Gastrocnemius medialis (tissue), 4 donors: Measurements from ENCODE around the gene IDUA. TPM values are rescaled to one million over a fixed set of nuclear protein-coding genes. Genes with fewer than 3 reads are reported as not detected.
A peak's percentile ranks its signal among the peaks of the same experiment; 100 is the strongest.

Experiments
- ATAC-seq, 2 donors: fragments of 150-250 bp; one replicate each; pipeline ENCODE4 v1.9.1; 2016
- DNase-seq, 2 donors: peaks; one replicate each; pipeline ENCODE4 v3.0.0-alpha.2; 2019
- H3K27ac ChIP-seq, 4 donors: fragments of 200-600 bp; sonication (generic); 1 replicate in 1 of 4; 2 replicates in 3 of 4; pipeline ENCODE4 v1.5.1; 2016 to 2018; ENCODE audit warnings: mild to moderate bottlenecking in 2 of 4, moderate library complexity in 1 of 4
- H3K27me3 ChIP-seq, 3 donors: fragments of 200-600 bp; sonication (generic) in 2 of 3; 1 replicate in 1 of 3; 2 replicates in 2 of 3; pipeline versions ENCODE4 v1.5.1 to v1.6.0; 2016 to 2019; ENCODE audit warnings: mild to moderate bottlenecking in 1 of 3, moderate library complexity in 1 of 3
- H3K36me3 ChIP-seq, 2 donors: fragments of 200-600 bp; sonication (generic) in 1 of 2; one replicate each; pipeline ENCODE4 v1.5.1; 2017 to 2018
- H3K4me1 ChIP-seq, 2 donors: fragments of 200-600 bp; sonication (generic) in 1 of 2; one replicate each; pipeline ENCODE4 v1.5.1; 2016 to 2017; ENCODE audit warnings: mild to moderate bottlenecking in 2 of 2
- H3K4me3 ChIP-seq, 4 donors: fragments of 200-600 bp; sonication (generic) in 3 of 4; 1 replicate in 1 of 4; 2 replicates in 3 of 4; pipeline ENCODE4 v1.5.1; 2016 to 2019; ENCODE audit warnings: mild to moderate bottlenecking in 2 of 4
- H3K9me3 ChIP-seq, 3 donors: fragments of 200-600 bp; sonication (generic) in 2 of 3; 1 replicate in 1 of 3; 2 replicates in 2 of 3; pipeline ENCODE4 v1.5.1; 2016 to 2019
- POLR2A ChIP-seq, 2 donors: fragments of 450-650 bp; IDR thresholded peaks; one replicate each; pipeline ENCODE4 v1.6.1; 2017; ENCODE audit warnings: antibody characterized with exemption in 2 of 2, mild to moderate bottlenecking in 2 of 2, moderate library complexity in 2 of 2
- in situ Hi-C, 4 donors: fragments of 200-750 bp; cut with MboI; loops; one replicate each; pipeline versions ENCODE4 v1.15.0 to v1.8.0; 2017; ENCODE audit warnings: low sequenced_read_pairs in 4 of 4
- intact Hi-C: fragments of 100-400 bp; cut with DNase I; formaldehyde crosslinking; loops from one replicate; pipeline ENCODE4 v1.15.1; 2023; ENCODE audit warnings: low total_unique reads
- total RNA-seq, 4 donors: library from RNA; depleted of rRNA; stranded (reverse); fragments of >200 nt; gene quantifications; one replicate each; pipeline versions ENCODE4 v1.1.0 to v1.2.3, GENCODE V29; 2016
- TF ChIP-seq, protein P1 (sequence below), 5 experiments: fragments of 450-650 bp in 3 of 5; fragments of 200-600 bp in 2 of 5; sonication (generic) in 2 of 5; IDR thresholded peaks in 4 of 5; conservative IDR thresholded peaks in 1 of 5; 1 replicate in 4 of 5; 2 replicates in 1 of 5; pipeline ENCODE4 v1.5.1; 2016 to 2019; ENCODE audit warnings: antibody characterized with exemption in 5 of 5, mild to moderate bottlenecking in 3 of 5, moderate library complexity in 3 of 5

IDUA gene
- total RNA-seq, 4 donors from 2014 or later: 0.12 to 10.8 (median 2.4) TPM

DNA sequence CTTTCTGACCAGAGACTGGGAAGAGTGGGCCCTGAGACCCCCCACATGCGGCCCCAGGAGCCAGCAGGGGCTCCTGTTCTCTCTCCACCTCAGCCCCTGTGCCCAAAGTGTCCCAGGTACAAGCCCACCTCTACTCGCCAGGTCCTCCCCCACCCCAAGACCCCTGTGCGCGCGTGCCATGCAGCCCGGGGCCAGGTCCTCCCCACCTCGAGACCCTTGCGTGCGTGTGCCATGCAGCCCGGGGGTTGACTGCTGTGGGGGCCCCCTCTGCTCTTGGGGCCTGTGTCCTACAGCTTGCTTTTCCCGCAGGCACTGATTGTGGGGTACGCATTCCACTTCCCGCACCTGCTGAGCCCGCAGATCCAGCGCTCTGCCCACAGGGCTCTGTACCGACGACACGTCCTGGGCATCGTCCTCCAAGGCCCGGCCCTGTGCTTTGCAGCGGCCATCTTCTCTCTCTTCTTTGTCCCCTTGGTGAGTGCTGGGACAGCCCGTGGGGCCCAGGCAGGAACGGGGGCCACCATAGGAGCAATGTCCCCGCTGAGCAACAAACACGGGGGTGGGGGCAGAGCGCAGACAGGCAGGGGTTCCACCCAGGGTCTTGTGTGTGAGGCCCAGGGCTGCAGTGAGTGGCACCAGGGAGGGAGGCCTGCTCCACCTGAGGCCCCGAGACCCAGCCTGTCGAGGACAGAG lies 33.8 kb upstream of the IDUA start:
- no peaks in the 10 kb centered on the region for H3K9me3 ChIP-seq
- in situ Hi-C loops: no loop called here
- H3K4me1 ChIP-seq: no peaks in the 10 kb centered on the region
- no peaks in the 10 kb centered on the region for H3K27me3 ChIP-seq
- peaks cover 0 to 9% of the 10 kb centered on the region in 2 donors for H3K36me3 ChIP-seq
- DNase-seq (peak in 1 of 2 donors; percentile 9), ATAC-seq (no peak)
- no peak overlapping the region for H3K4me3 ChIP-seq
- no peak overlapping the region for H3K27ac ChIP-seq
- TF ChIP-seq, protein P1, sequence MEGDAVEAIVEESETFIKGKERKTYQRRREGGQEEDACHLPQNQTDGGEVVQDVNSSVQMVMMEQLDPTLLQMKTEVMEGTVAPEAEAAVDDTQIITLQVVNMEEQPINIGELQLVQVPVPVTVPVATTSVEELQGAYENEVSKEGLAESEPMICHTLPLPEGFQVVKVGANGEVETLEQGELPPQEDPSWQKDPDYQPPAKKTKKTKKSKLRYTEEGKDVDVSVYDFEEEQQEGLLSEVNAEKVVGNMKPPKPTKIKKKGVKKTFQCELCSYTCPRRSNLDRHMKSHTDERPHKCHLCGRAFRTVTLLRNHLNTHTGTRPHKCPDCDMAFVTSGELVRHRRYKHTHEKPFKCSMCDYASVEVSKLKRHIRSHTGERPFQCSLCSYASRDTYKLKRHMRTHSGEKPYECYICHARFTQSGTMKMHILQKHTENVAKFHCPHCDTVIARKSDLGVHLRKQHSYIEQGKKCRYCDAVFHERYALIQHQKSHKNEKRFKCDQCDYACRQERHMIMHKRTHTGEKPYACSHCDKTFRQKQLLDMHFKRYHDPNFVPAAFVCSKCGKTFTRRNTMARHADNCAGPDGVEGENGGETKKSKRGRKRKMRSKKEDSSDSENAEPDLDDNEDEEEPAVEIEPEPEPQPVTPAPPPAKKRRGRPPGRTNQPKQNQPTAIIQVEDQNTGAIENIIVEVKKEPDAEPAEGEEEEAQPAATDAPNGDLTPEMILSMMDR (IDR thresholded peaks at IDR 0.05 in 4 of 5, conservative IDR thresholded peaks at IDR 0.05 in 1 of 5): no peak
- TF ChIP-seq POLR2A (IDR thresholded peaks at IDR 0.05): no peak
- intact Hi-C loops: no loop called here

DNA sequence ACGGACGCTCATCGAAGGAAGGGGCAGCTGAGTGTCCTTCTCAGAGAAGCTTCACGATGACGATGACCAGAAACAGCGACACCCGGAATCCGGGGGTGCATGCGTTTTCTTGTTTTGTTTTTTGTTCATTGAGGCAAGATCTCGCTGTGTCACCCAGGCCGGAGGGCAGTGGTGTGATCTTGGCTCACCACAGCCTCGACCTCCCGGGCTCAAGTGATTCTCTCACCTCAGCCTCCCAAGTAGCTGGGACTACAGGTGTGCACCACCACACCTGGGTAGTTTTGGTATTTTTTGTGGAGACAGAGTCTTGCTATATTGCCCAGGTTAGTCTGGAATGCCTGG lies 33.3 kb upstream of the IDUA start:
- in situ Hi-C loops: no loop called here
- ATAC-seq (no peak), DNase-seq (peak in 1 of 2 donors; percentile 3)
- no peaks in the 10 kb centered on the region for H3K27me3 ChIP-seq
- no peak overlapping the region for H3K27ac ChIP-seq
- TF ChIP-seq POLR2A (IDR thresholded peaks at IDR 0.05): no peak
- peaks cover 0 to 9% of the 10 kb centered on the region in 2 donors for H3K36me3 ChIP-seq
- H3K4me1 ChIP-seq: no peaks in the 10 kb centered on the region
- H3K4me3 ChIP-seq: no peak overlapping the region
- intact Hi-C loops: no loop called here
- H3K9me3 ChIP-seq: no peaks in the 10 kb centered on the region

DNA sequence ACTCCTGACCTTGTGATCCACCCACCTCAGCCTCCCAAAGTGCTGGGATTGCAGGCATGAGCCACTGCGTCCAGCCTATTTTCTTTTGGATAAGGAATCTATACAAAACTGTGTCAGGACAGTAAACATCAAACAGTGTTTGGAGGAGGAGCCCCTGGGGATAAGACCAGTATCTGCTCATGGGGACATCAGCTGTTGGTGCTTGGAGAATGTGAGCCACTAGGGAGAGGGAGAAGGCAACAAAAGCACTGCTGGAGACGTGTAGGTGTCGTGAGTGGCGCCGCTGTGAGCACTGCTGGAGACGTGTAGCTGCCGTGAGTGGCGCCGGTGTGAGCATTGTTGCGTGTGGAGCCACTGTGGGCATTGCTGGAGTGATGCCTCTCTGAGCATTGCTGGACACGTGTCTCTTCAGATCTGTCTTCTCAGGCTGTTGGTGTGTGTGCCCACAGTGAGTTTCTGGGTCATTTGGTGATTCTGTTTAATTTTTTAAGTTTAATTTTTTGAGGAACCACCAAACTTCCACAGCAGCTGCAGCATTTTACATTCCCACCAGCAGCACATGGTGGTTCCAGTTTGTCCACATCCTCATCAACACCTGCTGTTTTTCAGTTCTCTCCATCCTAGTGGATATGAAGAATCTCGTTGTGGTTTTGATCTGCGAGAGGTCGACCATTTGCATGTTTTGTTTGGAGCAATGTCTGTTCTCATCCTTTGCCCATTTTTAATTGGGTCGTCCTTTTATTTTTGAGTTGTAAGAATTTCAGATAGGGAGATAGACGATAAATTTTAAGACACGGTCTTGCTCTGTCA lies 32.4 kb upstream of the IDUA start:
- Histone ChIP-seq H3K27ac (no peak overlapping the region), H3K36me3 (peaks cover 0 to 9% of the 10 kb centered on the region in 2 donors), H3K9me3 (no peaks in the 10 kb centered on the region), H3K27me3 (no peaks in the 10 kb centered on the region), H3K4me1 (no peaks in the 10 kb centered on the region), H3K4me3 (no peak overlapping the region)
- TF ChIP-seq, protein P1 (IDR thresholded peaks at IDR 0.05 in 4 of 5, conservative IDR thresholded peaks at IDR 0.05 in 1 of 5): no peak
- no peak for TF ChIP-seq POLR2A (IDR thresholded peaks at IDR 0.05)
- ATAC-seq (no peak), DNase-seq (peak in 1 of 2 donors; percentile 3)
- intact Hi-C loops (no loop called here), in situ Hi-C loops (no loop called here)

DNA sequence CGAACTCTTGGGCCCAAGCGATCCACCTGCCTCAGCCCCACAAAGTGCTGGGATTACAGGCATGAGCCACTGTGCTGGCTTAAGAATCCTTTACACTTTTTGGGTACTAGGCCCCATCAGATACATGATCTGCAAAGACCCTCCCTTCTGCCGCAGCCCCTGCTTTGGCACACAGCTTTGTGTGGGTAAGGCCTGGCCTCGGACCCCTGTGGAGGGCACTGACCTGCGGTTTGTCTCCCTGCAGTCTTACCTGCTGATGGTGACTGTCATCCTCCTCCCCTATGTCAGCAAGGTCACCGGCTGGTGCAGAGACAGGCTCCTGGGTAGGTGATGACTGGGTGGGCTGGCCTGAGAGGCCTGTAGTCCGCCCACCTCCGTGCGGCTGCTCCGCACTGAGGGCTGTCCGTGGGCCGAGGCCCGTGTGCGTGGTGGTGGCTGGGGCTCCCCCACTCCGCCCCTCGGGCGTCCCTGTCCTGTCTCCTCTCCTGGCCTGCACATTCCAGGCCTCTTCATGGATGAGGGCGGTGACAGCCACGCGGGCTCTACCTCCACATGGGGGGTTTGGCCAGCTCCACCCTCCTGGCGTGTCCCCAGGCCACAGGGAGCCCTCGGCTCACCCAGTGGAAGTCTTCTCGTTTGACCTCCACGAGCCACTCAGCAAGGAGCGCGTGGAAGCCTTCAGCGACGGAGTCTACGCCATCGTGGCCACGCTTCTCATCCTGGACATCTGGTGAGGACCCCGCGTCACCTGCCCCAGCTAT lies 31.5 kb upstream of the IDUA start:
- Histone ChIP-seq H3K36me3 (peaks cover 0 to 9% of the 10 kb centered on the region in 2 donors), H3K27me3 (no peaks in the 10 kb centered on the region), H3K4me3 (no peak overlapping the region), H3K9me3 (no peaks in the 10 kb centered on the region), H3K4me1 (no peaks in the 10 kb centered on the region), H3K27ac (no peak overlapping the region)
- intact Hi-C loops (no loop called here), in situ Hi-C loops (no loop called here)
- no peak for ATAC-seq
- TF ChIP-seq, protein P1 (IDR thresholded peaks at IDR 0.05 in 4 of 5, conservative IDR thresholded peaks at IDR 0.05 in 1 of 5): no peak
- TF ChIP-seq POLR2A (IDR thresholded peaks at IDR 0.05): no peak
- peak in 1 of 2 donors; percentile 6 for DNase-seq

DNA sequence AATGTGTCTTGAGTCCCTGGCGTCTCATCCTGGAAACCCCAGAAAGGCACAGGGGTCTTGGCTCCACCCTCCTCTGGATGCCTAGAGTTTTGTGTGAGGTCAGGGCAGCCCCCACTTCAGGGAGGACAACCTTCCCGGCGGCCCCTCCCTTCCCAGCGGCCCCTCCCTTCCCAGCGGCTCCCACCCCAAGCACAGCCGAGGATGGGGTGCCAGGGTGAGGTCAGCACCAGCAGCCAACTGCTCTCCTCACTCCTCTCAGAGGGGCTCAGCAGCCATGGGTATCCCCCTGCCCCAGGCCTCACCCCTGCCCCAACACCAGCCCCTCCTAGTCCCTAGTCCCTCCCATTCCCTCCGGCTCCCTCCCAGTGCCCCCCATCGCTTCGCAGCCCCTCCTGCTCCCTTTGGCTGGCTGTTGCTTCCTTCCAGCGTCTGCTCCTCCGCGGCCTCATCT lies 30.9 kb upstream of the IDUA start:
- H3K36me3 ChIP-seq: peaks cover 0 to 9% of the 10 kb centered on the region in 2 donors
- TF ChIP-seq POLR2A (IDR thresholded peaks at IDR 0.05): no peak
- TF ChIP-seq, protein P1 (IDR thresholded peaks at IDR 0.05 in 4 of 5, conservative IDR thresholded peaks at IDR 0.05 in 1 of 5): no peak
- H3K4me1 ChIP-seq: no peaks in the 10 kb centered on the region
- ATAC-seq (no peak), DNase-seq (peak in 1 of 2 donors; percentile 8)
- no peaks in the 10 kb centered on the region for H3K9me3 ChIP-seq
- no peaks in the 10 kb centered on the region for H3K27me3 ChIP-seq
- H3K27ac ChIP-seq: no peak overlapping the region
- in situ Hi-C loops (no loop called here), intact Hi-C loops (no loop called here)
- H3K4me3 ChIP-seq: no peak overlapping the region
